ENCODE data around the gene TNIP3.

TNIP3 gene

GRCh38 chr4:121100093-121100775 is 63.9 kb downstream of the TNIP3 start:
- H3K9me3 Mint-ChIP-seq, result no peaks in the 10 kb centered on the region
- H3K27me3 Mint-ChIP-seq (ENCODE audit: low read depth), result peaks cover 56% of the 10 kb centered on the region
- no peak overlapping the region for H3K27ac Mint-ChIP-seq
- no peaks in the 10 kb centered on the region for H3K36me3 Mint-ChIP-seq (ENCODE audit: low read depth)
- DNase-seq (ENCODE audit: low spot score), result no peak
- H3K4me1 Mint-ChIP-seq (ENCODE audit: low read depth), result no peaks in the 10 kb centered on the region
- no peak overlapping the region for H3K4me3 Mint-ChIP-seq

DNA sequence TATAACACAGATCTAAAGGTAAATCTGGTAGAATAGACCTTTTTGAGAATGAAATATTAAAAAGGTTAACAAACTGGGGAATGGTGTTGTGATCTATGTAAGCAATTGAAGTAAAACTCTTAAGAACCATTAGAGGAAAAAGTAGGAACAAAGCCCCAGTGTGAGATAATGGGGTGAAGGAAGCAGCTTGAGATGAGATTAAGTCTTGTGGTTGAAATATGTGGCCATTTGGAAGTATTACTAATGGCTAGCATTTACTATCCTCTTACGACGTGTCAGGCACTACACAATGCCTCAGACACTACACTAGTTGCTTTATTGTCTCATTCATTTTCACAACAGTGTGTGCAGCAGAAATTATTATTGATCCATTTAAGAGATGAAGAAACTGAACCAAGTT is 65.9 kb downstream of the TNIP3 start:
- no peaks in the 10 kb centered on the region for H3K9me3 Mint-ChIP-seq
- DNase-seq (ENCODE audit: low spot score), result no peak
- no peaks in the 10 kb centered on the region for H3K36me3 Mint-ChIP-seq (ENCODE audit: low read depth)
- no peak overlapping the region for H3K27ac Mint-ChIP-seq
- no peaks in the 10 kb centered on the region for H3K4me1 Mint-ChIP-seq (ENCODE audit: low read depth)
- H3K27me3 Mint-ChIP-seq (ENCODE audit: low read depth), result peaks cover 43% of the 10 kb centered on the region
- no peak overlapping the region for H3K4me3 Mint-ChIP-seq

DNA sequence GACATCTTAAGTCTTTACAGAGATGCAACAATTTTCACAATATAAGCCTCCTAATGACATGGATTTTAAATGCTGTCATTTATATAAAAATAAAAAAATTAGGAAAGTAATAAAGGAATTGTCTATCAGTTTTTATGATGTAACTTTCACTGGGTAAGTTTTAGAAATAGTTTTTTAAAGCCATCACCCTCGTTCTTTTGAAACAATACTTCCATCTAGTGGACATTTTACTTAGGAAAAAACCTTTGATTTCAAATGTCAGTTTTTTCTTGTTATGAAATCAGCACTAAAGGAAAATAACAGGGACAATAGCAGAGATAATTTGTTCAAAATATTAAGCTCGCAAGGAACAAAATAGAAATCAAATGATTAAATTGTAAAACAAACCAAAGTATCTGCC is 67.5 kb downstream of the TNIP3 start:
- no peaks in the 10 kb centered on the region for H3K4me1 Mint-ChIP-seq (ENCODE audit: low read depth)
- no peaks in the 10 kb centered on the region for H3K36me3 Mint-ChIP-seq (ENCODE audit: low read depth)
- no peaks in the 10 kb centered on the region for H3K9me3 Mint-ChIP-seq
- H3K27ac Mint-ChIP-seq, result no peak overlapping the region
- DNase-seq (ENCODE audit: low spot score), result no peak
- no peak overlapping the region for H3K4me3 Mint-ChIP-seq
- H3K27me3 Mint-ChIP-seq (ENCODE audit: low read depth), result peaks cover 30% of the 10 kb centered on the region

GRCh38 chr4:121096191-121096590 is 67.9 kb downstream of the TNIP3 start:
- Mint-ChIP-seq H3K27me3 (ENCODE audit: low read depth) (peaks cover 26% of the 10 kb centered on the region), H3K36me3 (ENCODE audit: low read depth) (no peaks in the 10 kb centered on the region), H3K4me1 (ENCODE audit: low read depth) (no peaks in the 10 kb centered on the region), H3K4me3 (no peak overlapping the region), H3K9me3 (no peaks in the 10 kb centered on the region), H3K27ac (no peak overlapping the region)
- DNase-seq (ENCODE audit: low spot score), result no peak

DNA sequence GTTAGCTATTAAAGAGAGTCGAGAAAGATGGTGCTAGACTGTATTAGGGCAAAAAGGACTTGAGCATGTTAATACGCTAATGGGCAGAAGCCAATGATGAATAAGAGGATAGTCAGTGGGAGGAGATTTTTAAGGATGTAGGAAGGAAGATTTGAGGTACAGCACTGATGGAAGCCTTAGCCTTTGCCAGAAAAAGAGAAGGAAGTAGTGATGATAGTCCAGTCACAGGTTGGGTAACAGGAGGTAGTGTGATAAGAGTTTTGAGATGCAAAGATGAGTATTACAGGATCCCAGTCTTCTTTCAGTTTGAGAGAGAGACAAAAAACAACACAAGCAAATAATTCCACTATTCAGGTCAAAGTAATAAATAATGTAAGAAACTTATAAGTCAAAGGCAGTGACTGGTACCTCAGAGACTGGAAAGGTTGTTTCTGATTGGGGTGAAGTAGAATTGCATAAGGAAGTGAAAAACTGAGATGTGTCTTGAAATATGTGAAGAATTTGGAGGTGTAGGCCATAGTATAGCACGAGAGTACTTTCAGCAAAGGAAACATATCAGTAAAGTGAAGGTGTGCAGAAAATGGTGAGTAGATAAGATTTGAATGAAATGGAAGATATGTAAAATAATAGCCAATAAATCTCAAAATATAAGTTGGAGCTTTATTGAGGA is 69.7 kb downstream of the TNIP3 start:
- Mint-ChIP-seq H3K9me3 (no peaks in the 10 kb centered on the region), H3K27me3 (ENCODE audit: low read depth) (peaks cover 13% of the 10 kb centered on the region), H3K27ac (no peak overlapping the region), H3K36me3 (ENCODE audit: low read depth) (no peaks in the 10 kb centered on the region), H3K4me3 (no peak overlapping the region), H3K4me1 (ENCODE audit: low read depth) (no peaks in the 10 kb centered on the region)
- DNase-seq (ENCODE audit: low spot score), result no peak

DNA sequence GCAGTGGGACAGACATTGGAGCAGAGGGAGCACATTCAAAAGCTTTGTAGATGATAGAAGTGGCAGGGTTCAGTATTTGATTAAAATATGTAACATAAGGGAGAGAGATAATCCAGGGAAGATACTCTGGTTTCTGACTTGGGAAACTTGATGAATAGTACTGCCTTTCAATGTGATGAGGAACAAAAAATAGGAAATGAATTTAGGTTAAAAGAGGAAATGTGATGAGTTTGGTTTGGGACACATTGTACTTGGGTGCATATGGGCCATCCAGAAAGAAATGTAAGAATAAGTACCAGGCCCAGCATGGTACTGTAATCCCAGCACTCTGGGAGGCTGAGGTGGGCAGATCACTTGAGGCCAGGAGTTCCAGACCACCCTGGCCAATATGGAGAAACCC is 70.9 kb downstream of the TNIP3 start:
- H3K27ac Mint-ChIP-seq, result no peak overlapping the region
- peaks cover 10% of the 10 kb centered on the region for H3K27me3 Mint-ChIP-seq (ENCODE audit: low read depth)
- no peaks in the 10 kb centered on the region for H3K9me3 Mint-ChIP-seq
- no peak overlapping the region for H3K4me3 Mint-ChIP-seq
- no peaks in the 10 kb centered on the region for H3K4me1 Mint-ChIP-seq (ENCODE audit: low read depth)
- DNase-seq (ENCODE audit: low spot score), result no peak
- no peaks in the 10 kb centered on the region for H3K36me3 Mint-ChIP-seq (ENCODE audit: low read depth)

DNA sequence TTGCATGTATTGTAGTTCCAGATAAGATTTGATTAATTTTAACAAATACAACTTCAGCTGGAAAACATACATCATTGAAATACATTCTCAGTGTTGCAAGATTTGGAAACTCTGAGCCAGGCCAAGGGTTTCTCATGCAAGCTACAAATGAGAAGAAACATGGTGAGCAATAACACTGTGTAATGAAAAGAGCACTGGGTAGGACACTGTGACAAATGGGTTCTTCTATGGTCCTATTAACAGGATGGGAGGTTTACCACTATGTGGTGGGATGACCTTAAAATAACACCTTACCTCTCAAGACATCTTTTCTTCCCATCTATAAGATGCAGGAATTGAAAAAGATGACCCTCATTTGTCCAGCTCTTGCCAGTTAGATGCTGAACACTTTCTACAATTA is 72.2 kb downstream of the TNIP3 start:
- no peaks in the 10 kb centered on the region for H3K4me1 Mint-ChIP-seq (ENCODE audit: low read depth)
- H3K27ac Mint-ChIP-seq, result no peak overlapping the region
- no peaks in the 10 kb centered on the region for H3K9me3 Mint-ChIP-seq
- DNase-seq (ENCODE audit: low spot score), result no peak
- H3K4me3 Mint-ChIP-seq, result no peak overlapping the region
- peaks cover 10% of the 10 kb centered on the region for H3K27me3 Mint-ChIP-seq (ENCODE audit: low read depth)
- H3K36me3 Mint-ChIP-seq (ENCODE audit: low read depth), result no peaks in the 10 kb centered on the region

GRCh38 chr4:121088867-121089266 is 75.3 kb downstream of the TNIP3 start:
- Mint-ChIP-seq H3K27me3 (ENCODE audit: low read depth) (peaks cover 23% of the 10 kb centered on the region), H3K4me1 (ENCODE audit: low read depth) (no peaks in the 10 kb centered on the region), H3K27ac (no peak overlapping the region), H3K36me3 (ENCODE audit: low read depth) (no peaks in the 10 kb centered on the region), H3K9me3 (no peaks in the 10 kb centered on the region), H3K4me3 (no peak overlapping the region)
- DNase-seq (ENCODE audit: low spot score), result no peak

Measured in T-helper 2 cell treated with Interferon-gamma antibody and Interleukin-4, amounts not matched to agents 5 μg/mL and 100 μg/mL, for 36 hours (primary cell).